ENCODE measurements around the gene ATP7A.

Gene ATP7A

DNA sequence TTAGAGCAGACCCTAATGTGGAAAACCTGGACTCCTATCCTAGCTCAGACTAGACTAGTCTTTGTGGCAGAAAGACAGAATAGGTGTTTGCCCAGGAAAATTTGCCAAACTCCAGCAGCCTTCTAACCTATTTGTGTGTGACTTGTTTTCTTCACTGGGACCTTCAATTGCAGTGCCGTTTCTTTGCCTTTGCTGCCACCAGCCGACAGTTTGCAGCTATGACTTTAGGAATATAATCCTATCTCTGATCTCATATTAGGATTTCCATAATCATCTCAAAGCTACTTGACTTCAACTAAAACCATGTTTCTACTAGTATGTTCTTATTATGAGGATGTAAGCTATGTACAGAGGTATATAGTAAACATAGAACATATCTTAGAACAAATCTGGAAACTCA, 119.2 kb downstream of the ATP7A start:
- no peak overlapping the region for H3K4me3 ChIP-seq (ENCODE audit: low read depth, low read length)
- peak; percentile 15 for DNase-seq

DNA sequence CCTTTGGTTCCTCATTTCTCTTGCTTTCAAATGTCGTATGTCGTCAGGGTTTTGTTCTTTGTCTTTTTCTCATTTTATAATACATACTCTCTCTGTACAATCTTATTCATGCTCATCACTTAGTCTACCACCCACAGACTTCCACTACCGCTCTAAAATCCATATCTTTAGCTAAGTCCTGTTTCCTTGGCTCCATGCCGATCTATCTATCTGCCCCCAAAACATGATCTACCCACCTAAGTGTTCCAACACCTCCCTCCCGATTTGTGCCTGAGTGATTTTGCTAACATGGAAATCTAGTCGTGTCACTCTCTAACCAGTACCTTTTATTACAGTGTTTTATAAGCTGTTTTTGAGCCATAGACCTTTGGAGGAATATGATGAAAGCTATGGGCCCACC, 124.6 kb downstream of the ATP7A start:
- Histone ChIP-seq H3K36me3 (no peaks in the 10 kb centered on the region), H3K9me3 (ENCODE audit: severe bottlenecking) (no peaks in the 10 kb centered on the region), H3K4me3 (ENCODE audit: low read depth, low read length) (no peak overlapping the region), H3K27me3 (ENCODE audit: insufficient read depth, low read depth, severe bottlenecking) (no peaks in the 10 kb centered on the region), H3K27ac (no peak overlapping the region)
- no peak for DNase-seq
- TF ChIP-seq, protein P1, sequence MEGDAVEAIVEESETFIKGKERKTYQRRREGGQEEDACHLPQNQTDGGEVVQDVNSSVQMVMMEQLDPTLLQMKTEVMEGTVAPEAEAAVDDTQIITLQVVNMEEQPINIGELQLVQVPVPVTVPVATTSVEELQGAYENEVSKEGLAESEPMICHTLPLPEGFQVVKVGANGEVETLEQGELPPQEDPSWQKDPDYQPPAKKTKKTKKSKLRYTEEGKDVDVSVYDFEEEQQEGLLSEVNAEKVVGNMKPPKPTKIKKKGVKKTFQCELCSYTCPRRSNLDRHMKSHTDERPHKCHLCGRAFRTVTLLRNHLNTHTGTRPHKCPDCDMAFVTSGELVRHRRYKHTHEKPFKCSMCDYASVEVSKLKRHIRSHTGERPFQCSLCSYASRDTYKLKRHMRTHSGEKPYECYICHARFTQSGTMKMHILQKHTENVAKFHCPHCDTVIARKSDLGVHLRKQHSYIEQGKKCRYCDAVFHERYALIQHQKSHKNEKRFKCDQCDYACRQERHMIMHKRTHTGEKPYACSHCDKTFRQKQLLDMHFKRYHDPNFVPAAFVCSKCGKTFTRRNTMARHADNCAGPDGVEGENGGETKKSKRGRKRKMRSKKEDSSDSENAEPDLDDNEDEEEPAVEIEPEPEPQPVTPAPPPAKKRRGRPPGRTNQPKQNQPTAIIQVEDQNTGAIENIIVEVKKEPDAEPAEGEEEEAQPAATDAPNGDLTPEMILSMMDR (IDR thresholded peaks at IDR 0.05; ENCODE audit: low read depth, low read length): no peak

More for the DNA sequence above, 119.2 kb downstream of the ATP7A start:
- TF ChIP-seq, protein P1 (IDR thresholded peaks at IDR 0.05; ENCODE audit: low read depth, low read length): peak; percentile 31
- no peaks in the 10 kb centered on the region for H3K36me3 ChIP-seq
- no peaks in the 10 kb centered on the region for H3K9me3 ChIP-seq (ENCODE audit: severe bottlenecking)
- H3K27ac ChIP-seq: no peak overlapping the region
- no peaks in the 10 kb centered on the region for H3K27me3 ChIP-seq (ENCODE audit: insufficient read depth, low read depth, severe bottlenecking)

DNA sequence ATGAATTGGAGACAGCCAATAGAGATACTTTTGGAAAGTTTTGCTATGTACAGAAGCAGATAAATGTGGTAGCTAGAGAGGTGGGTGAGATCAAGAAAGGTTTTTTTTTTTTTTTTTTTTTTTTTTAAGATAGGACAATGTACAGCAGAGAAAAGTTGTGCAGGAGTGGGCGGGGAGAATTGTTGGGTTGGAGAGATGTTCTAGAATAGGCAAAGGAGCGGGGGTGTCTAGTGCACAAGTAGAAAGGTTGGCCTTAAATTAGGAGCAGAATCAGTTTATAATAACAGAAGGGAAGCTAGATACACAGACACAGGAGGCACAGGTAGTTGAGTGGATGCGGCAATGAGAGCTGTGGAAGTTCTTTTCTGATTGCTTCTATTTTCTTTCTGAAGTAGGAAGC, 127.4 kb downstream of the ATP7A start:
- no peak overlapping the region for H3K4me3 ChIP-seq (ENCODE audit: low read depth, low read length)
- no peaks in the 10 kb centered on the region for H3K36me3 ChIP-seq
- TF ChIP-seq, protein P1 (IDR thresholded peaks at IDR 0.05; ENCODE audit: low read depth, low read length): no peak
- no peaks in the 10 kb centered on the region for H3K9me3 ChIP-seq (ENCODE audit: severe bottlenecking)
- no peaks in the 10 kb centered on the region for H3K27me3 ChIP-seq (ENCODE audit: insufficient read depth, low read depth, severe bottlenecking)
- H3K27ac ChIP-seq: no peak overlapping the region
- DNase-seq: no peak

DNA sequence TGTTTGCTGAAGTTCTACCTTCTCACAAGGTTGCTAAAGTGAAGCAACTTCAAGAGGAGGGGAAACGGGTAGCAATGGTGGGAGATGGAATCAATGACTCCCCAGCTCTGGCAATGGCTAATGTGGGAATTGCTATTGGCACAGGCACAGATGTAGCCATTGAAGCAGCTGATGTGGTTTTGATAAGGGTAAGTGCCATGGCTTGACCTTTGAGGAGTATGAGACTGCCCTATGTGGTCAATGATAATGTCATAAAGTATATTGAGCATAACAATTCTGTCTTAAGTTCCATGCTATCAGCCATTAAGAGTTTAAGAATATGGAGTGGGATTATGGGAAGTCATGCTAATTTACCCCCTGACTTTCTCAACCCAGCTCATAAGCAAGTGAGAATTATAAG, 132.1 kb downstream of the ATP7A start:
- H3K36me3 ChIP-seq: no peaks in the 10 kb centered on the region
- TF ChIP-seq, protein P1 (IDR thresholded peaks at IDR 0.05; ENCODE audit: low read depth, low read length): no peak
- H3K27ac ChIP-seq: no peak overlapping the region
- no peak for DNase-seq
- no peaks in the 10 kb centered on the region for H3K9me3 ChIP-seq (ENCODE audit: severe bottlenecking)
- H3K27me3 ChIP-seq (ENCODE audit: insufficient read depth, low read depth, severe bottlenecking): no peaks in the 10 kb centered on the region
- no peak overlapping the region for H3K4me3 ChIP-seq (ENCODE audit: low read depth, low read length)

DNA sequence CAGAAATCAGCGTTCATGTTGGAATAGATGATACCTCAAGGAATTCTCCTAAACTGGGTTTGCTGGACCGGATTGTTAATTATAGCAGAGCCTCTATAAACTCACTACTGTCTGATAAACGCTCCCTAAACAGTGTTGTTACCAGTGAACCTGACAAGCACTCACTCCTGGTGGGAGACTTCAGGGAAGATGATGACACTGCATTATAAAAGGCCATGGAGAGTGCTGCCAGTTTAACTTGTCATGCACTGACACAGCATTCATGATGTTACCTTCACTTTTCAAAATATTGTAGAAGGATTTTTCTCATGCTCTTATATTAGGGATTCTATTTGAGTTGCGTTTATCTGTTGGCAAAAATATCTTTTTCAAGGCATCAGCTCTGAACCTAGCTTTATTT, 135.9 kb downstream of the ATP7A start:
- TF ChIP-seq, protein P1 (IDR thresholded peaks at IDR 0.05; ENCODE audit: low read depth, low read length): no peak
- H3K27me3 ChIP-seq (ENCODE audit: insufficient read depth, low read depth, severe bottlenecking): no peaks in the 10 kb centered on the region
- no peak overlapping the region for H3K27ac ChIP-seq
- H3K9me3 ChIP-seq (ENCODE audit: severe bottlenecking): no peaks in the 10 kb centered on the region
- no peaks in the 10 kb centered on the region for H3K36me3 ChIP-seq
- no peak for DNase-seq
- H3K4me3 ChIP-seq (ENCODE audit: low read depth, low read length): no peak overlapping the region

DNA sequence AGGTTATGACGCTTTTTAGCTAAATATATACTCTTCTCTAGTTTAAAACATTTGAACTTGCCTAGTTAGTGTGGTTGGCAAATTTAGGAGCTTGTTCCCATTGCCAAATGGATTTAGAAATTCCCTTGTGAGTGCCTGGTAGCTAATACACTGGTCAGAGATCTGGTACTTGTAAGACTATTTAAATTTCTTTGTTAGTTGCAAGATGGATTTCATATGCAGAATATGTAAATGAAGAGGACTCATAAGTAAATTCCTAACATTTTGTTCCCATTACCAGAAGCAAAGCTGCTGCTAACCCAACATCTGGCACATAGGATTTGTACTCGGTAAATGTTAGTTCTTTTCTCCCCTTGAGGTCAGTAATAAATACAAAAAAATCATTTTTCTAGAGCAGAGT, 137.6 kb downstream of the ATP7A start:
- H3K27ac ChIP-seq: no peak overlapping the region
- DNase-seq: no peak

More for the DNA sequence above, 137.6 kb downstream of the ATP7A start:
- no peaks in the 10 kb centered on the region for H3K36me3 ChIP-seq
- H3K4me3 ChIP-seq (ENCODE audit: low read depth, low read length): no peak overlapping the region
- H3K27me3 ChIP-seq (ENCODE audit: insufficient read depth, low read depth, severe bottlenecking): no peaks in the 10 kb centered on the region
- TF ChIP-seq, protein P1 (IDR thresholded peaks at IDR 0.05; ENCODE audit: low read depth, low read length): no peak
- no peaks in the 10 kb centered on the region for H3K9me3 ChIP-seq (ENCODE audit: severe bottlenecking)
